NCI-H748 (cell line): ENCODE data around the gene KLK5.
A peak's percentile ranks its signal among the peaks of the same experiment; 100 is the strongest.
"Not testable (repeated sequence)": the region's sequence is repeated elsewhere in the genome, so short reads cannot be mapped to it uniquely, and the experiment has no call there.

Source experiments
- DNase-seq: peaks from one replicate; lab custom pipeline; 2025; ENCODE audit not compliant: unreplicated experiment; lab: John Stamatoyannopoulos, UW

Gene KLK5

DNA sequence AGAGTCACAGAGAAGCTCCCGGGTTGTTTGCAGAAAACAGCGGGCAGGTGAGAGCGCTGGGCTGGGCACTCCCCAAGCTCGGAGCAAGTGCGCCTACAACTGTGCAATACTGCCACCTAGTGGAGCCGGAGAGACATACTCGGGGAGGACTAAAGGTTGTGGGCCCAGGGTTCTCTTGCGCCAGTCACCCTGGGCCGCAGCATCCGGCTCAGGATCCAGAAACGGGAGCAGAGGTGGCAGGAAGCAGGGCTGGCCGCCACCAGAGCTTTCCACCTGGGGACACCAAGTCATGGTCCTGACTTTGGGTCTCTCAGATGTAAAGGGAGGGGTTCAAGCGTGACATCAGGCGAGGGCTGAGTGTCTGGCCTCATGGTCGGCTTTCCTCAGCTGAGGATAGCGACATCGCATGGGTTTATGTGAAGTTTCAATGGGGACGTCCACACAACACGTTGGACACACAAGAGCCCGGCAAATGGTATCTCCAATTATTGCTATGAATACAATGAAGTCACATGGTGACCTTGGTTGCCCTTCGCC is 30.5 kb downstream of the KLK5 start:
- DNase-seq: peak; percentile 92

DNA sequence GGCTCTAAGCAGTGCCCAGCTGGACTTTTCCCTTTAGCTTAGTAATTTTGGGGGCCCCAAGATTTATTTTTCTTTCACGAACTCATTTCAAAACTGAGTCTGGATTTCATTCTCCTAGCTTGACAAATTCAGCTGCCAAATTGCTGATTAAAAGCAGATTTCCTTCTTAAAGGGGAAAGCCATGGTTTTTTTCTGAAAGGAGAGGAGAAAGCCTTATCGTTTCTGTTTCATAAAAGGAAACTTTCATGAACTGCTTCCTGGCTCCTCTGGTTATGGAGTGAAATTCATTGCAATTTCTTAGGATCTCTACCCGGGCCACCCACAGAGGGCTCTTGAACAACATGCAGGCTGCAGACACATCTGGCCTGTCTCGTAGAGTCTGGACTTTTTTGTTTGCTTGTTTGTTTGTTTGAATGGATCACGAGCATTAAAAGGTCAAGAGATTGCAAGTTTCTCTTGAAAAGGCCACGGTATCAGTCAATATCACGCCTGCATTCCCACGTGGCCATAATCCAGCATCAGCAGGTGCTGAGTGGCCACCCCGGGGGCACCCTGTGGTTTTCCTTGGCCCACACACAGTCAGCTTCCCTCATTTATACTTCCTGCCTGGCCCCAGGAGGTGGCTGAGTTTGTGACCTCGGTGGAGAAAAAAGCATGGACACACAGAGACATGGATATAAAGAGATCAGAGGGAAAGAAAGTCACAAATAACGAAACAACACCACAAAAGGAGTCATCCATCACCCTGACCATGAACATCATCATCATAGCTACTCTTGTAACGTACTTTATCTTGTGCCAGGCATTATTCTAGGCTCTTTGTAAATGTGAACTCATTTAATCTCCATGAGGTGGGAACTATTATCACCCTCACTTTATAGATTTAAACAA is 31.2 kb downstream of the KLK5 start:
- DNase-seq: peak; percentile 62

DNA sequence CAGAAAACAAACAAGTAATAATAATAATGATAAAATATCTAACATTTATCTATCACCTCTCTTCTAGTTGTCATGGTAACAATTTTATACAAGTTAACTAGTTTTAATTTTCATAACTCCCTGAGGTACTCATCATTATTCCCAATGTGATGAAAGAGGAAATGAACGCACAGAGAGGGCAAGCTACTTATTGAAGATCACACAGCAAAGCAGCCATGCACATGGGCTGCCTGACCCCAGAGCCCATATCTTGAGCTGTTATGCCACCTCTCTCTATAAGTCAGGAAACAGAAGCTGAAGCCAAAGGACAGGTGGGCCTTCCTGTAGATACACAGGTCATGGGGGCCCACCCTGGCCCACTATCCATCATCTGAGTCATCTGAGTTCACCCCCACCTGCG is 36.8 kb downstream of the KLK5 start:
- no peak for DNase-seq

DNA sequence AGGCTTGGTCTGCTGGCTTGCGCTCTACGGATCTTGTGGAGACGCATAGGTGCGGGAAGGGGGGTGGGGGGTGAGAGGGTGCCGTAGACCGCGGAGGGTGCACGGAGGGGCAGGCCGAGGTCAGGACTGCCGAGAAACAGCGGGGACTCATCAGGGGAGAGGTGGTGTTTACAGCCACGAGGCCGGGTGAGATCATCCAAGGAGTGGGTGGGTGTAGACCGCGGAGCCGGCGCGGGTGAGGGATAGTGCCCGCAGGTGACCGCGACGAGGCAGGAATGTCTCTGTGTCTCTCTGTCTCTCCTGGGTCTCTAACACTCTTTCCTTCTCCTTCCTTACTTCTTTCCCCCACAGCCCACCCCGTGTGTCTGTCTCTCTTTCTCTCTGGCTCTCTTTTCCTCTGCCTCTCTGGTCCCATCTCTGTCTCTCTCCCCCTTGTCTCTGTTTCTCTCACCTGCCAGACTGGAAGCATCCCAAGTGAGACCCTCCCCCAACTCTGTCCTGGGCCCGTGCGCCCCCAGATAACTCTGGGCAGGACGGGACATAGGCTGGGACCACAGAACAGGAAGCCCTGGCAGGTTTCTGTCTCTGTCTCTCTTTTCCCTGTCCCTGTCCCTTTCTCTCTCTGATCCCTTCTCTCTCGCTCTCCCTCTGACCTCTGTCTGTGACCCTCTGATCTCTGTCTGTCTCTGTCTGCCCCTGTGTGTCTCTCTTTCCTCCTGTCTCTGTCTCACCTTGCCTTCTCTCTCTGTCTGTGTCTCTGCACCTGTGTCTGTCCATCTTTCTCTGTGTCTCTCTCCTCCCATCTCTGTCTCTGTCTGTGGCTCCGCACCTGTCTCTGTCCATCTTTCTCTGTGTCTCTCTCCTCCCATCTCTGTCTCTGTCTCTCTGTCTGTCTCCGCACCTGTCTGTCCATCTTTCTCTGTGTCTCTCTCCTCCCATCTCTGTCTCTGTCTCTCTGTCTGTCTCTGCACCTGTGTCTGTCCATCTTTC is 39.8 kb downstream of the KLK5 start:
- no peak for DNase-seq

DNA sequence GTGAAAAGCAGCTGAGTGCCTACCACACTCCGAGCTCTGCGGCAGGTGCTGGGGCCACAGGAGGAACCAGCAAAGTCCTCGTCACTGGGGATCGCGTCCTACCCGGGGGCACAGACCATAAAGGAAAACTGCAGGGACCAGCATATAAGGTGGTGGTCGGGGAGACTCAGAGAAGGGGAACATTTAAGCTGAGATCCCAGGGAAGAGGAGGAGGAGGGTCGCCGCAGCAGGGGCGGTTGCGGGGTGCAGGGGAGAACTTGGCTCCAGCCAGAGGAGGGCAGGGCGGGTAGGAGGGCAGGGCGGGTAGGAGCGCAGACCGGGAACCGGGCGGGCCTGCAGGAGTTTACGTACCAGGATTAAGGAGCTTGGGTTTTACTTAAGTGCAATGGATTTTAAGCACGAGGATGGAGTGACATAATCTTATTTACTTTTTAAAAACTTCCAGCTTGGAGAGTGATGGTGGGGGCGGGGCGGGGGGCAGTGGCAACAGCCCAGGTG is 40.7 kb downstream of the KLK5 start:
- no peak for DNase-seq

DNA sequence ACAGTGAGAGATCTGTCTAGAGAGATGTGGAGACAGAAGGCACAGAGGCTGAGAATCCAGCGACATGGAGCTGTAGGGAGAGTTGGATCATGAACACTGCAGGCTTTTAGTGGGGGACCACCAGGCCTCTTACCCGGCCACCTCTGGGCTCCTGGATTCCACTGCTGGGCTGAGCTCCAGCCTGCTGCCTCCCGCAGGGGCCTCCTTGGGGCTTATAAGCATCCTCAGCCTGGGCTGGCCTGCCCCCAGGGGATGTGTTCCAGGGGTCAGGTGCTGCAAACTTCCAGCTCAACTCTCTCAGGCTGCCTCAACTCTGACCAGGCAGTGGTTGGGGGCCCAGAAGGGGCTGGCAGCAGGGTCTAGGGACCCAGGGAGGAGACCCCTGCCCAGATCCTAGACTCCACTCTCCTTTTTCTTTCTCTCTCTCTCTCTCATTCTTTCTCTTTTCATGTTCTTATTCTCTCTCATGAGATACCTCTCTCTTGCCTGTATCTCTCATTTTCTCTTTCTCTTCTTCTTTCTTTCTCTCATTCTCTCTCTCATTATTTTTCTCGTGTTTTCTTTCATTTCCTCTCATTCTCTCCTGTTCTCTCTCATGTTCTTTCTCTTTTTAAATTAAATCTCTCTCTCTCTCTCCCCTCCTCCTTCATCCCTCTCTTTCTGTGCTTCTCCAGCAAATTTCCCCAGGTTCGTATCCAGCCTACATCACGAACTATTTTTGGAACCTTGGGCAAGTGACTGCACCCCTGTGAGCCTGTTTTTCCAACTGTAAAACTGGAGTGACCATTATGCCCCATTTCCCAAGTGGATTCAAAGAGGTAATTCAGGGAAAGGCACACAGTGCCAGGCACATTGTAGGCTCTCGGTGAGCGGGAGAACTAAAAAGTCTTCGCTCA is 41.4 kb downstream of the KLK5 start, which contains the start of gene KLK4:
Gene KLK4 (minus strand): TSS at position 190 of the 896 bp plus-strand sequence. CDS start 657 bp downstream, outside the sequence.
- no peak for DNase-seq

DNA sequence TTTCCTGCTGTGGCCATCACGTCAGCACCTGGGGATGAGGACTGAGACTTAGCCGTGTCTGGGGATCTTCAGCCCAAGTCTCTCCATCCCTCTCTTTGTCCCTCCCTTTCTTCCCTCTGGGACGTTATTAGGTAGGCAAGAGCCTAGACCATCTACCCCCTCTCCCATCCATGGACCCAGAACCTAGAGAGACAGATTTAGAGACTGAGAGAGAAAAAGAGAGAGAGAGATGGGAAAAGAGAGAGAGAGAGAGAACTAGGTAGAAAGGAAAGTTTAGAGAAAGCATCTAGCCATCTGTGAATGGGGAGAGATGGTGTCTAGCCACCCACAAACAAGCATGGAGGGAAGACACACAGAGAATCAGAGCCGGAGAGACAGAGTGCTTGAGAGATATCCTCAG is 42.1 kb downstream of the KLK5 start:
- no peak for DNase-seq

DNA sequence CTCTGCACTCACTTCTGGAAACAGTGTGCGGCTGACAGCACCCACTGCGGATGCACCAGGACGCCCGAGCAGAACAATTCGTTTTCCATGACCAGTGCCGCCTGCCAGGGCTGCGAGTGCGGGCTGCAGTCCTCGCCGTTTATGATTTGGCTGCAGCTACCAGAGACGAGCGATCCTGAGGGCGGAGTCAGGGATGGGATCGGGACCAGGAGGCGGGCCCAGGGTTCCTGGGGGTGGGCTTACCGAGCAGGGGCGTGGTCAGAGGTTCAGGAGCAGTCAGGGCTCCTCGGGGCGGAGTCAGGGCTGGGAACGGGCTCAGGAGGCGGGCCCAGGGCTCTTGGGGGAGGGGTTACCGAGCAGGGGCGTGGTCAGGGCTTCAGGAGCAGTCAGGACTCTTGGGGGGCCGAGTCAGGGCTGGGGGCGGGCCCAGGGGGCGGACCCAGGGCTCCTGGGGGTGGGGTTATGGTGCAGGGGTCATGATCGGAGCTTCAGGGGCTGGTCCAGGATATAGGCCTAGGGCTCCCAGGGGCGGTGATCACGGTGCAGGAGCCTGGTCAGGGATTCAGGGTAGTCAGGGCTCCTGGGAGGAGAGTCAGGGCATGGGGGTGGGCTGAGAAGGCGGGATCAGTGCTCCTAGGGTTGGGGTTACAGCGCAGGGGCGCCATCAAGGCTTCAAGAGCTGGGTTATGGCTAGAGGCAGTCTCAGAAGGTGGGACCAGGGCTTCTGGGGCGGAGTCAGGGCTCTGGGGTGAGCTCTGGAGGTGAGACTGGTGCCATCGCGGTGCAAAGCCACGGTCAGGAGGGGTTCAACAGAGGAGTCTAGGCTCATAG is 43.4 kb downstream of the KLK5 start:
- DNase-seq: peak; percentile 69

DNA sequence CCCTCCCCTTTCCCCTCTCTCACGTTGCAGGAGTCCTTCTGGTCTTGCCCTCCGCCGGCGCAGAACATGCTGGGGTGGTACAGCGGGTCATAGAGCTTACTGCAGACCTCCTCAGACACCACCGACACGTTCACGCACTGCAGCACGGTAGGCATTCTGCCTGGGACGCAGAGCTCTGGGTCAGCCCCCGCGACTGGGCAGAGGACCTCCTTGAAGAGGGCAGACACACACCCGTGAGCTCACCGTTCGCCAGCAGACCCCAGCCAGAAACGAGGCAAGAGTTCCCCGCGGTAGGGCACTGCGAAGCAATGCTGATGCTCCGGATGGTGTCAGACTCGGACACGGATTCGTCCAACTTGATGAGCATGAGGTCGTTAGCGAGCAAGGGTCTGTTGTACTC is 44.5 kb downstream of the KLK5 start:
- DNase-seq: no peak

DNA sequence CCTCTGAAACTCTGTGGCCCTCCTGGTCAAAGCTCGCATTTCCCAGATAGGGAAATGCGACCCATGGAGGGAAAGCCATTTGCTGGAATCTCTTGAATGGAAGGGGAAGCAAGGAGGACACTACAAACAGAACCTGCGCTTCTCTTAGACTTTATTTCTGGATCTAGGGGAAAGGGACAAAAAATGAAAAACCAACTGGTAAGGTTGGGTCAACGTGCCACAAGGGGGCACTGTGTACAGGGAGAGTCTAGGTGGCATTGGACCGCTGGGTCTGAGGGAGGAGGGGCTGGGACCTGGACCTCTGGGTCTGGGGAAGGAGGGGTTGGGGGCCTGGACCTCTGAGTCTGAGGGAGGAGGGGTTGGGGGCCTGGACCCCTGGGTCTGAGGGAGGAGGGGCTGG is 46.6 kb downstream of the KLK5 start:
- DNase-seq: peak; percentile 63

DNA sequence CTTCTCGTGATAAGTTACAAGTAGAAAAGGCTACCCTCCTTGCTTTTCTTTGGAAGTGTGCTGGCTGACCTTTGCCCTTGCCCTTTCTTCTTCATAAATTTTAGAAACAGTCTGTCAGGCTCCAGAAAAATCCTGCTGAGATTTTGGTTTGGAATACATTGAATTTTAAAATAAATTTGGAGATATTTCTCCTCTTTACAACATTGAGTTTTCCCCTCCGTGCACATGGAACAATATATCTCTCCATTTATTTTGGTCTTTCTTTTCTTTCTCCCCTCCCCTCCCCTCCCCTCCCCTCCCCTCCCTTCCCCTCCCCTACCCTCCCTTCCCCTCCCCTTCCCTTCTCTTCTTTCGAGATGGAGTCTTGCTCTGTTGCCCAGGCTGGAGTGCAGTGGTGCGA is 50.2 kb downstream of the KLK5 start:
- DNase-seq: no peak

DNA sequence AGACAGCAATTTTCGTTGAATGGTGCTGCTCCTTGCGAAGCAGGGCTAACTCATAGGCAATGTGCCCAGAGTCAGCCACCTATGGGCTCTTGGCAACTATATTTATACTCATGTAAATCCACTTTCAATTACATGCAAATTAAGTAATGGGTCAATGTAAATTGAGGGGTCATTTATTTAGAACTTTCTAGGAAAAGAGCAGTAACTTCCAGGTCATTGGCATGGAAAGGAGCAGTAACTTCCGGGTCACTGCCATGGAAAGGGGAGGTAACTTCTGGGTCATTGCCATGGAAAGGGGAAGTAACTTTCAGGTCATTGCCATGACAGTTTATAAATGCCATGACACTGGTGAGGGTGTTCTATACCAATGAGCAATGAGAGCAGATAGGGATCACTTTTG is 53.3 kb downstream of the KLK5 start:
- DNase-seq: no peak

DNA sequence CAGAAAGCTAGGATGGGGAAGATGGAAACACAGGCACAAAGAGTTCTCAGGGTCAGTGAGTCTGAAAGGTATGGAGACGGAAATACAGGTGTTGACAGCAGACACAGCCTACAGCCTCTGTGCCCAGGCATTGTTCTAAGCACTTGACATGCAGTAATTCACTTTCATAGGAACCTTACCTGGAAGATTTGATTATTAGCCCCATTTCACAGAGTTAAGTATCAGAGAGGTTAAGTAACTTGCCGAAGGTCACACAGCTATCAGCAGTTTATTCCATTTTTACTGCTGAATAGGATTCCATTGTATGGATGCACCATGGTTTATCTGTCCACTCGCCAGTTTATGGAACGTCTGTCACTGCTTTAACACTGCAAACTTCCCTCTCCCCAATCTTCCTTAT is 54.8 kb downstream of the KLK5 start:
- DNase-seq: no peak

DNA sequence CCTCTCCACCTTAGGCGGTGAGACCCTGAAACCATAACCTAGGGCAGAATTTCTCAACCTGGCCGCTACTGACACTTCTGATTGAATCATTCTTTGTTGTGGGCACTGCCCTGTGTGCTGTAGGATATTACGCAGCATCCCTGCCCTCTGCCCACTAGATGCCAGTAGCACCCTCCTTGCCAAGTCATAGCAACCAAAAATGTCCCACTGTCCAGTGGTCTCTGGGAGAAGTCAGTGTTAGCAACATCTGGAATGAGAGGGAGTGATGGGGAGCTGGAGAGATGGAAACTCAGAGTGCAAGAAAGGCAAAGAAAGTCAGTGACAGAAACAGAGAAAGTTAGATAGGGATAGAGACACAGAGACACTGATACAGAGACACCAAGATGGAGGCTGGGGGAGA is 55.2 kb downstream of the KLK5 start:
- DNase-seq: no peak

DNA sequence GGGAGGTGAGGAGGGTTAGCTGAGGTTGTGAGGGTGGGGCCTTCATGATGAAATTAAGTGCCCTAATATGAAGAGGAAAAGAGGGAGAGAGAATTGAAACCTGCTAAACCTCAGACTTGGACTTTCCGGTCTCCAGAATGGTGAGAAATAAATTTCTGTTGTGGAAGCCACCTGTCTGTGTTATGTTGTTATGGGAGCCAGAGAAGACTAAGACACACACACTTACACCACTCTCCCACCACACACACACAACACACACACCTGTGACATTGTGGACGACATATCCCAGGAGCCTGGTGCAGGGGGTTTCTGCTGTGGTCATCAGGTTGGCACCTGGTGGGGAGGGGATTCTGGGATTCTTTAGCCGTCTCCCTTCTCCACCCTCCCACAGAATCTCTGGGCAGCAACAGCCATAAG is 55.6 kb downstream of the KLK5 start:
- DNase-seq: no peak

DNA sequence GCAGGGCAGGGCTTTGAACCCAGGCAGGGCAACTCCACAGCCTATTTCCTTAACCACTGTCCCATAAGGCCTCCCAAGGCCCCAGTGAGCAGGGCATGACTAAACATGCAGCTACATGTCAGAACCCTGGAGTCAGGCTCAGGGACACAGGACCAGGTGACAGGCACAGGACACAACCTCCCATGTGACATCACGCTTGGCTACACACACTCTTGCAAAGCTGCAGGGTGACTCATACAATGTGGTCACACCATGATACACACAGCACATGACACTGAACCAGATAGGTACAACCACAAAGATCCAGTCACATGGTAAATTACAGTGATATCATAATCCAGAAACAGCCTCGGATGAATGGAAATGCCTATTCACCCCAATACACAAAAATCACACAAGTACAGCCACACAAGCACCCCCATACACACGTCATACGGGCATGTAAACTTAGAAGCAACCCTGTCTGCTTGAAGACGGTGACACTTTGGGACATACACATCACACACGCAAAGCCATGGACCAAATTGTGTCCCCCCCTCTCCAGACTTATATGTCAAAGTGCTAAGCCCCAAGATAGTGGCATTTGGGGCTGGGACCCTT is 56.1 kb downstream of the KLK5 start:
- DNase-seq: peak; percentile 36

DNA sequence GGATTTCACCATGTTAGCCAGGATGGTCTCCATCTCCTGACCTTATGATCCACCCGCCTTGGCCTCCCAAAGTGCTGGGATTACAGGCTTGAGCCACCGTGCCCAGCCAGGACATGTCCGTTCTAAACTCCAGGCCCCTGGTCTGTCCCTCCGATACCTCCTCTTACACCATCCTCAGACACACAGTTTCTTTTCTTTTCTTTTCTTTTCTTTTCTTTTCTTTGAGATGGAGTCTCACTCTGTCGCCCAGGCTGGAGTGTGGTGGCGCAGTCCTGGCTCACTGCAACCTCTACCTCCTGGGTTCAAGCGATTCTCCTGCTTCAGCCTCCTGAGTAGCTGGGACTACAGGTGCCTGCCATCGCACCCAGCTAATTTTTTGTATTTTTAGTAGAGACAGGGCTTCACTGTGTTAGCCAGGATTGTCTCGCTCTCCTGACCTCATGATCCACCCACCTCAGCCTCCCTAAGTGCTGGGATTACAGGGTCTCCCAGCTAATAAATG is 56.7 kb downstream of the KLK5 start:
- not testable (repeated sequence) for DNase-seq

DNA sequence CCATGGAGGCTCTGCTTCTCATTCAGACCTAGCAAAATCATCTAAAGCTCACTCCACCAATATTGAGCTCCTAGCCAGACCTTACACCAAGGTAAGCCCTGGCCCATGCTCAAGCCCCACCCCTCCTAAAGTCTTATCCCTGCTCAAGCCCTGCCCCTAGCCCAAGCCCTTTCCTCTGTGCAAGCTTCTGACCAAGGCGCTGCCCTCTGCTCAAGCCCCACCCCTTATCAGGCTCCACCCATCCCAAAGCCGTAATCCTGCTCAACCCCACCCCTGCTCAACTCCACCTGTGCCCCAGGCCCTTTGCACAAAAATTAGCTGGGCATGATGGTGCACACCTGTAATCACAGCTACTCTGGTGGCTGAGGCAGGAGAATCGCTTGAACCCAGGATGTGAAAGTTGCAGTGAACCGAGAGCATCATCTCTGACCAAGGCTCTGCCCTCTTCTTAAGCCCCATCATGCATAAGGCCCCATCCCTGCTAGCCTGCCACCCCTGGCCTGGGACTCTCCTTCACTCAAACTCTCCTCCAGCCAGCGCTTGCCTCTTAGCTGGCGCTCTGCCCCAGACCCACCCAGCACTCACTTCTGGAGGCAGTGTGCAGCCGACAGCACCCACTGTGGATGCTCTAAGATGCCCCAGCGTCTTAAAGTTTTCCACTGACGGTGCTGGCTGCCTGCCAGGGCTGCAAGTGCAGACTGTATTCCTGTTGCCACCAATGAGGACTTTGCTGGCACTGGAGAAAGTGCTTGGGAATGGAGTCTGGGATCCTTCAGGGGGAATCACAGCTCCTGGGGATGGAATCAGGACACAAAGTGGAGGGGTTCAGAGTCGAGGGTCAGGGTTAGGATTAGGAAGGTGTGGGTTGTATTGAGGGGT is 58.1 kb downstream of the KLK5 start:
- no peak for DNase-seq
